GM23338 (cell line): ENCODE data around the gene SOAT2. TPM values are rescaled to one million over a fixed set of nuclear protein-coding genes. Genes with fewer than 3 reads are reported as not detected.

Experiments
- ATAC-seq: fragments of 200-7000 bp; cut with Tn5 transposase; 3 replicates; pipeline ENCODE4 v1.9.1; 2020
- DNase-seq: peaks from one replicate; pipeline ENCODE4 v3.0.0-alpha.2; 2015; ENCODE audit warnings: low spot score
- H2AFZ ChIP-seq: fragments of 200-600 bp; sonication (generic); 2 replicates; pipeline ENCODE4 v1.8.0; 2016; ENCODE audit warnings: antibody characterized with exemption, mild to moderate bottlenecking, moderate library complexity
- H3F3A ChIP-seq: fragments of 200-600 bp; sonication (generic); replicated peaks from 2 replicates; pipeline ENCODE4 v1.8.0; 2017; ENCODE audit warnings: antibody characterized with exemption, mixed run types, low read depth
- H3K27ac ChIP-seq: fragments of 200-600 bp; sonication (generic); 2 replicates; pipeline ENCODE4 v1.6.1; 2016; ENCODE audit warnings: low read depth
- H3K27me3 ChIP-seq: fragments of 200-600 bp; sonication (generic); 2 replicates; pipeline ENCODE4 v1.8.0; 2016; ENCODE audit warnings: mild to moderate bottlenecking, mixed run types, moderate library complexity; ENCODE audit not compliant: insufficient read depth
- H3K36me3 ChIP-seq: fragments of 200-600 bp; sonication (generic); 2 replicates; pipeline ENCODE4 v1.8.0; 2016; ENCODE audit warnings: mild to moderate bottlenecking; ENCODE audit not compliant: insufficient read depth
- H3K4me1 ChIP-seq: fragments of 200-600 bp; sonication (generic); 2 replicates; pipeline ENCODE4 v1.8.0; 2016; ENCODE audit warnings: mild to moderate bottlenecking, moderate library complexity; ENCODE audit not compliant: insufficient read depth
- H3K4me2 ChIP-seq: fragments of 200-600 bp; sonication (generic); 2 replicates; pipeline ENCODE4 v1.7.1; 2017; ENCODE audit warnings: mixed run types
- H3K4me3 ChIP-seq: fragments of 200-600 bp; sonication (generic); 2 replicates; pipeline ENCODE4 v1.6.1; 2016; ENCODE audit warnings: mixed run types
- H3K79me2 ChIP-seq: fragments of 200-600 bp; sonication (generic); replicated peaks from 2 replicates; pipeline ENCODE4 v1.8.0; 2017; ENCODE audit warnings: mild to moderate bottlenecking; ENCODE audit not compliant: insufficient read depth
- H3K9me2 ChIP-seq: fragments of 200-600 bp; sonication (generic); 2 replicates; pipeline ENCODE4 v1.8.0; 2017; ENCODE audit not compliant: insufficient read depth
- H4K20me1 ChIP-seq: fragments of 200-600 bp; sonication (generic); replicated peaks from 2 replicates; pipeline ENCODE4 v1.8.0; 2017; ENCODE audit warnings: mild to moderate bottlenecking; ENCODE audit not compliant: insufficient read depth
- H3K27ac Mint-ChIP-seq: 2 replicates; pipeline ENCODE4 v1.8.0; 2020; ENCODE audit warnings: inconsistent platforms, mild to moderate bottlenecking, moderate library complexity, mixed read lengths
- H3K27me3 Mint-ChIP-seq: 3 replicates; pipeline ENCODE4 v1.8.0; 2022; ENCODE audit warnings: low read depth, mild to moderate bottlenecking, moderate library complexity, mixed read lengths, inconsistent platforms; ENCODE audit not compliant: insufficient read depth, poor library complexity
- H3K36me3 Mint-ChIP-seq: 3 replicates; pipeline ENCODE4 v1.8.0; 2021; ENCODE audit warnings: low read depth, mild to moderate bottlenecking, inconsistent platforms, moderate library complexity, mixed read lengths
- H3K4me1 Mint-ChIP-seq: 3 replicates; pipeline ENCODE4 v1.8.0; 2020; ENCODE audit warnings: mild to moderate bottlenecking, inconsistent platforms, mixed read lengths
- H3K4me3 Mint-ChIP-seq: 3 replicates; pipeline ENCODE4 v1.8.0; 2021; ENCODE audit warnings: moderate library complexity, mild to moderate bottlenecking, inconsistent platforms, mixed read lengths
- H3K9me3 Mint-ChIP-seq: 3 replicates; pipeline ENCODE4 v1.8.0; 2020; ENCODE audit warnings: moderate library complexity, mild to moderate bottlenecking, inconsistent platforms, mixed read lengths
- EZH2 ChIP-seq: fragments of 200-600 bp; sonication (generic); IDR thresholded peaks from one replicate; pipeline ENCODE4 v1.8.0; 2017; ENCODE audit warnings: antibody characterized with exemption, mild to moderate bottlenecking, low read depth; ENCODE audit not compliant: unreplicated experiment
- EZH2phosphoT487 ChIP-seq: fragments of 200-600 bp; sonication (generic); IDR thresholded peaks from one replicate; pipeline ENCODE4 v1.8.1; 2018; ENCODE audit warnings: antibody characterized with exemption; ENCODE audit not compliant: unreplicated experiment
- JUNB ChIP-seq: IDR thresholded peaks from one replicate; pipeline ENCODE4 v1.6.1; 2016; ENCODE audit warnings: antibody characterized with exemption; ENCODE audit not compliant: unreplicated experiment
- NANOG ChIP-seq: IDR thresholded peaks from 2 replicates; pipeline ENCODE4 v1.6.1; 2016; ENCODE audit warnings: antibody characterized with exemption, borderline replicate concordance
- POLR2AphosphoS5 ChIP-seq: IDR thresholded peaks from 2 replicates; pipeline ENCODE4 v1.6.1; 2016; ENCODE audit warnings: antibody characterized with exemption, low read depth
- STAT1 ChIP-seq: IDR thresholded peaks from one replicate; pipeline ENCODE4 v1.6.1; 2016; ENCODE audit warnings: antibody characterized with exemption; ENCODE audit not compliant: unreplicated experiment
- ZNF114 ChIP-seq: fragments of 250-450 bp; sonication (Bioruptor Pico); IDR thresholded peaks from 2 replicates; pipeline ENCODE4 v1.5.0; 2020; ENCODE audit warnings: mild to moderate bottlenecking, moderate library complexity
- ZNF331 ChIP-seq: fragments of 250-450 bp; sonication (Bioruptor Pico); IDR thresholded peaks from 2 replicates; pipeline ENCODE4 v1.5.0; 2020; ENCODE audit warnings: low read depth, mild to moderate bottlenecking, moderate library complexity
- polyA plus RNA-seq: library from polyadenylated mRNA; unstranded; fragments of >200 nt; fragmentation: Nextera tagmentation; extraction: Ambion mirVana; gene quantifications from 2 replicates; pipeline ENCODE4 v1.2.1, GENCODE V29; 2016
- total RNA-seq: library from RNA; depleted of rRNA; stranded (reverse); fragments of >200 nt; shearing (Covaris generic); gene quantifications from 2 replicates; pipeline ENCODE4 v1.2.3, GENCODE V29; 2014
- TF ChIP-seq, protein P1 (sequence below): IDR thresholded peaks from 2 replicates; pipeline ENCODE4 v1.6.1; 2016; ENCODE audit warnings: antibody characterized with exemption
- TF ChIP-seq, protein P2 (sequence below): fragments of 250-450 bp; sonication (Bioruptor Pico); IDR thresholded peaks from 2 replicates; pipeline ENCODE4 v1.5.0; 2020; ENCODE audit warnings: mild to moderate bottlenecking, moderate library complexity
- TF ChIP-seq, protein P3 (sequence below): IDR thresholded peaks from one replicate; pipeline ENCODE4 v1.6.1; 2018; ENCODE audit warnings: antibody characterized with exemption; ENCODE audit not compliant: unreplicated experiment

The SOAT2 gene
- total and polyA plus RNA-seq, 2 experiments from 2014 or later, result not detected

DNA sequence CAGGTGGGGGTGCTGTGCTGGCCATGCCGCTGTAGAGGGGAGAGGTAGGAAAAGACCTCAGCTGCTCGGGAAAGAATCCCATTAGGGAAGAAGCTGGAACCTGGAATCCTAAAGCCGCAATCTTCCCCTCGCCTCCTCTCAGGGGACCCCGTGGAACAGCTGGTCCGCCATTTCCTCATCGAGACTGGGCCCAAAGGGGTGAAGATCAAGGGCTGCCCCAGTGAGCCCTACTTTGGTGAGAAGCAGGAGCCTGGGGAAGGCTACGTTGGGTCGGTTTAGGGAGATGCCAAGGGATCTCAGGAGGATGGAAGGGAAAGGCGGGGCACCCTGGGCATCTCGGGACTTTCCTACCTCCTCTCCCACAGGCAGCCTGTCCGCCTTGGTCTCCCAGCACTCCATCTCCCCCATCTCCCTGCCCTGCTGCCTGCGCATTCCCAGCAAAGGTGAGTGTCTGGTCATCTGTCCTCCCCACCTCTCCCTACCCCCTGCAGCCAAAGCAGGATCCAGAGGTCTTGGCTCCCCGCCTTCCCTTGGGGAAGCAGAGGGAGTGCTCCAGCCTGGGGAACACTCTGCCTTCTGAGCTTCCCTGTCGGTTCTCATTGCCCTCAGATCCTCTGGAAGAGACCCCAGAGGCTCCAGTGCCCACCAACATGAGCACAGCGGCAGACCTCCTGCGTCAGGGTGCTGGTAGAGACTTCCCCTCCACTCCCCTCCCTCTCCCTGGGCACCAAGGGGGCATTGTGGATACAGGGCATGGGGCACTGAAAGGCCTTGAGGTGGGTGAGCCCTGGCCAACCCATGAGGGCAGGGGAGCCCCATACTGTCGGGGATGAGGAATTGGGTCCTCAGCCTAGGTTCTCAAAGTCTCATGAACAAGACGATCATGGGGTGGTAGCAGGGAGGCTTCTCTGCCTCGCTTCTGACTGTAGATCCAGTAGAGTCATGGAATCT is 41.0 kb upstream of the SOAT2 start:
- no peak overlapping the region for H3K27ac Mint-ChIP-seq

More for the DNA sequence above, 41.0 kb upstream of the SOAT2 start:
- H3K4me2 ChIP-seq, result no peak overlapping the region; the same call in 1 of the 2 replicates
- Mint-ChIP-seq H3K36me3 (peaks cover 3% of the 10 kb centered on the region; the same call in 1 of the 3 replicates), H3K9me3 (no peaks in the 10 kb centered on the region; the same call in 2 of the 3 replicates), H3K27me3 (peaks cover 13% of the 10 kb centered on the region), H3K4me1 (peaks cover 10% of the 10 kb centered on the region), H3K4me3 (no peak overlapping the region)
- no peak overlapping the region for H3K27ac ChIP-seq
- no peaks in the 10 kb centered on the region for H3K9me2 ChIP-seq
- H3K4me1 ChIP-seq, result no peaks in the 10 kb centered on the region
- H4K20me1 ChIP-seq, result no peaks in the 10 kb centered on the region
- DNase-seq (no peak), ATAC-seq (no peak)
- H3F3A ChIP-seq, result no peaks in the 10 kb centered on the region
- no peak overlapping the region for H3K4me3 ChIP-seq
- no peak overlapping the region for H2AFZ ChIP-seq
- no peaks in the 10 kb centered on the region; the same call in 1 of the 2 replicates for H3K36me3 ChIP-seq
- H3K27me3 ChIP-seq, result peaks cover 11% of the 10 kb centered on the region; the same call in 1 of the 2 replicates
- H3K79me2 ChIP-seq, result no peaks in the 10 kb centered on the region
- TF ChIP-seq, protein P1, sequence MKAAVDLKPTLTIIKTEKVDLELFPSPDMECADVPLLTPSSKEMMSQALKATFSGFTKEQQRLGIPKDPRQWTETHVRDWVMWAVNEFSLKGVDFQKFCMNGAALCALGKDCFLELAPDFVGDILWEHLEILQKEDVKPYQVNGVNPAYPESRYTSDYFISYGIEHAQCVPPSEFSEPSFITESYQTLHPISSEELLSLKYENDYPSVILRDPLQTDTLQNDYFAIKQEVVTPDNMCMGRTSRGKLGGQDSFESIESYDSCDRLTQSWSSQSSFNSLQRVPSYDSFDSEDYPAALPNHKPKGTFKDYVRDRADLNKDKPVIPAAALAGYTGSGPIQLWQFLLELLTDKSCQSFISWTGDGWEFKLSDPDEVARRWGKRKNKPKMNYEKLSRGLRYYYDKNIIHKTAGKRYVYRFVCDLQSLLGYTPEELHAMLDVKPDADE, result no peak
- TF ChIP-seq EZH2phosphoT487 (no peak), ZNF331 (CRISPR knock-in tag) (no peak), EZH2 (no peak), NANOG (no peak), POLR2AphosphoS5 (no peak), ZNF114 (no peak), STAT1 (no peak), JUNB (no peak)
- TF ChIP-seq, protein P2, sequence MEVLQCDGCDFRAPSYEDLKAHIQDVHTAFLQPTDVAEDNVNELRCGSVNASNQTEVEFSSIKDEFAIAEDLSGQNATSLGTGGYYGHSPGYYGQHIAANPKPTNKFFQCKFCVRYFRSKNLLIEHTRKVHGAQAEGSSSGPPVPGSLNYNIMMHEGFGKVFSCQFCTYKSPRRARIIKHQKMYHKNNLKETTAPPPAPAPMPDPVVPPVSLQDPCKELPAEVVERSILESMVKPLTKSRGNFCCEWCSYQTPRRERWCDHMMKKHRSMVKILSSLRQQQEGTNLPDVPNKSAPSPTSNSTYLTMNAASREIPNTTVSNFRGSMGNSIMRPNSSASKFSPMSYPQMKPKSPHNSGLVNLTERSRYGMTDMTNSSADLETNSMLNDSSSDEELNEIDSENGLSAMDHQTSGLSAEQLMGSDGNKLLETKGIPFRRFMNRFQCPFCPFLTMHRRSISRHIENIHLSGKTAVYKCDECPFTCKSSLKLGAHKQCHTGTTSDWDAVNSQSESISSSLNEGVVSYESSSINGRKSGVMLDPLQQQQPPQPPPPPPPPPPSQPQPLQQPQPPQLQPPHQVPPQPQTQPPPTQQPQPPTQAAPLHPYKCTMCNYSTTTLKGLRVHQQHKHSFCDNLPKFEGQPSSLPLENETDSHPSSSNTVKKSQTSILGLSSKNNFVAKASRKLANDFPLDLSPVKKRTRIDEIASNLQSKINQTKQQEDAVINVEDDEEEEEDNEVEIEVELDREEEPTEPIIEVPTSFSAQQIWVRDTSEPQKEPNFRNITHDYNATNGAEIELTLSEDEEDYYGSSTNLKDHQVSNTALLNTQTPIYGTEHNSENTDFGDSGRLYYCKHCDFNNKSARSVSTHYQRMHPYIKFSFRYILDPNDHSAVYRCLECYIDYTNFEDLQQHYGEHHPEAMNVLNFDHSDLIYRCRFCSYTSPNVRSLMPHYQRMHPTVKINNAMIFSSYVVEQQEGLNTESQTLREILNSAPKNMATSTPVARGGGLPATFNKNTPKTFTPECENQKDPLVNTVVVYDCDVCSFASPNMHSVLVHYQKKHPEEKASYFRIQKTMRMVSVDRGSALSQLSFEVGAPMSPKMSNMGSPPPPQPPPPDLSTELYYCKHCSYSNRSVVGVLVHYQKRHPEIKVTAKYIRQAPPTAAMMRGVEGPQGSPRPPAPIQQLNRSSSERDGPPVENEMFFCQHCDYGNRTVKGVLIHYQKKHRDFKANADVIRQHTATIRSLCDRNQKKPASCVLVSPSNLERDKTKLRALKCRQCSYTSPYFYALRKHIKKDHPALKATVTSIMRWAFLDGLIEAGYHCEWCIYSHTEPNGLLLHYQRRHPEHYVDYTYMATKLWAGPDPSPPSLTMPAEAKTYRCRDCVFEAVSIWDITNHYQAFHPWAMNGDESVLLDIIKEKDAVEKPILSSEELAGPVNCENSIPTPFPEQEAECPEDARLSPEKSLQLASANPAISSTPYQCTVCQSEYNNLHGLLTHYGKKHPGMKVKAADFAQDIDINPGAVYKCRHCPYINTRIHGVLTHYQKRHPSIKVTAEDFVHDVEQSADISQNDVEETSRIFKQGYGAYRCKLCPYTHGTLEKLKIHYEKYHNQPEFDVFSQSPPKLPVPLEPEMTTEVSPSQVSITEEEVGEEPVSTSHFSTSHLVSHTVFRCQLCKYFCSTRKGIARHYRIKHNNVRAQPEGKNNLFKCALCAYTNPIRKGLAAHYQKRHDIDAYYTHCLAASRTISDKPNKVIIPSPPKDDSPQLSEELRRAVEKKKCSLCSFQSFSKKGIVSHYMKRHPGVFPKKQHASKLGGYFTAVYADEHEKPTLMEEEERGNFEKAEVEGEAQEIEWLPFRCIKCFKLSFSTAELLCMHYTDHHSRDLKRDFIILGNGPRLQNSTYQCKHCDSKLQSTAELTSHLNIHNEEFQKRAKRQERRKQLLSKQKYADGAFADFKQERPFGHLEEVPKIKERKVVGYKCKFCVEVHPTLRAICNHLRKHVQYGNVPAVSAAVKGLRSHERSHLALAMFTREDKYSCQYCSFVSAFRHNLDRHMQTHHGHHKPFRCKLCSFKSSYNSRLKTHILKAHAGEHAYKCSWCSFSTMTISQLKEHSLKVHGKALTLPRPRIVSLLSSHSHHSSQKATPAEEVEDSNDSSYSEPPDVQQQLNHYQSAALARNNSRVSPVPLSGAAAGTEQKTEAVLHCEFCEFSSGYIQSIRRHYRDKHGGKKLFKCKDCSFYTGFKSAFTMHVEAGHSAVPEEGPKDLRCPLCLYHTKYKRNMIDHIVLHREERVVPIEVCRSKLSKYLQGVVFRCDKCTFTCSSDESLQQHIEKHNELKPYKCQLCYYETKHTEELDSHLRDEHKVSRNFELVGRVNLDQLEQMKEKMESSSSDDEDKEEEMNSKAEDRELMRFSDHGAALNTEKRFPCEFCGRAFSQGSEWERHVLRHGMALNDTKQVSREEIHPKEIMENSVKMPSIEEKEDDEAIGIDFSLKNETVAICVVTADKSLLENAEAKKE (CRISPR knock-in tag), result no peak
- TF ChIP-seq, protein P3, sequence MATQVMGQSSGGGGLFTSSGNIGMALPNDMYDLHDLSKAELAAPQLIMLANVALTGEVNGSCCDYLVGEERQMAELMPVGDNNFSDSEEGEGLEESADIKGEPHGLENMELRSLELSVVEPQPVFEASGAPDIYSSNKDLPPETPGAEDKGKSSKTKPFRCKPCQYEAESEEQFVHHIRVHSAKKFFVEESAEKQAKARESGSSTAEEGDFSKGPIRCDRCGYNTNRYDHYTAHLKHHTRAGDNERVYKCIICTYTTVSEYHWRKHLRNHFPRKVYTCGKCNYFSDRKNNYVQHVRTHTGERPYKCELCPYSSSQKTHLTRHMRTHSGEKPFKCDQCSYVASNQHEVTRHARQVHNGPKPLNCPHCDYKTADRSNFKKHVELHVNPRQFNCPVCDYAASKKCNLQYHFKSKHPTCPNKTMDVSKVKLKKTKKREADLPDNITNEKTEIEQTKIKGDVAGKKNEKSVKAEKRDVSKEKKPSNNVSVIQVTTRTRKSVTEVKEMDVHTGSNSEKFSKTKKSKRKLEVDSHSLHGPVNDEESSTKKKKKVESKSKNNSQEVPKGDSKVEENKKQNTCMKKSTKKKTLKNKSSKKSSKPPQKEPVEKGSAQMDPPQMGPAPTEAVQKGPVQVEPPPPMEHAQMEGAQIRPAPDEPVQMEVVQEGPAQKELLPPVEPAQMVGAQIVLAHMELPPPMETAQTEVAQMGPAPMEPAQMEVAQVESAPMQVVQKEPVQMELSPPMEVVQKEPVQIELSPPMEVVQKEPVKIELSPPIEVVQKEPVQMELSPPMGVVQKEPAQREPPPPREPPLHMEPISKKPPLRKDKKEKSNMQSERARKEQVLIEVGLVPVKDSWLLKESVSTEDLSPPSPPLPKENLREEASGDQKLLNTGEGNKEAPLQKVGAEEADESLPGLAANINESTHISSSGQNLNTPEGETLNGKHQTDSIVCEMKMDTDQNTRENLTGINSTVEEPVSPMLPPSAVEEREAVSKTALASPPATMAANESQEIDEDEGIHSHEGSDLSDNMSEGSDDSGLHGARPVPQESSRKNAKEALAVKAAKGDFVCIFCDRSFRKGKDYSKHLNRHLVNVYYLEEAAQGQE, result no peak
